Fibroblast of peridontal ligament (primary cell): ENCODE results near the gene KCNJ2.

ENCODE experiments used
- DNase-seq: peaks from one replicate; pipeline ENCODE4 v3.0.0-alpha.2; 2010; ENCODE audit errors: extremely low read depth

The KCNJ2 gene

DNA sequence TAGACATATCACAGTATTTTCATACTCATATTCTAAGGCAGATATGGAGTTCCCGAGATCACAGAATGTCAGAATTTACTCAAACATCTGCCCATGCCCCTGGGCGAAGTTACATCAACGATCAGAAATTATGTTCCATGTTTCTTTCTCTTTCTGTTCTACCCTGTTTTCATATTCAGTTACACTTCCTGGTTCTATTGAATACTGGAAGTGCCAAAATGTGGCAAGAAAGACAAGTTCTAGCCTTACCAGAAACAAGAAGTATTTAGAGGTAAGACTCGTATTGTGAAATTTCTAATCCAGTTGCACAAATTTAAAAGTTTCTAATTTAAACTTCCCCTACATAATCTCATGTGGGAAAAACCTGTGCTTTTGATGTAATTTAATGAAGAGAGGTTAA is 36.1 kb downstream of the KCNJ2 start:
- no peak for DNase-seq

DNA sequence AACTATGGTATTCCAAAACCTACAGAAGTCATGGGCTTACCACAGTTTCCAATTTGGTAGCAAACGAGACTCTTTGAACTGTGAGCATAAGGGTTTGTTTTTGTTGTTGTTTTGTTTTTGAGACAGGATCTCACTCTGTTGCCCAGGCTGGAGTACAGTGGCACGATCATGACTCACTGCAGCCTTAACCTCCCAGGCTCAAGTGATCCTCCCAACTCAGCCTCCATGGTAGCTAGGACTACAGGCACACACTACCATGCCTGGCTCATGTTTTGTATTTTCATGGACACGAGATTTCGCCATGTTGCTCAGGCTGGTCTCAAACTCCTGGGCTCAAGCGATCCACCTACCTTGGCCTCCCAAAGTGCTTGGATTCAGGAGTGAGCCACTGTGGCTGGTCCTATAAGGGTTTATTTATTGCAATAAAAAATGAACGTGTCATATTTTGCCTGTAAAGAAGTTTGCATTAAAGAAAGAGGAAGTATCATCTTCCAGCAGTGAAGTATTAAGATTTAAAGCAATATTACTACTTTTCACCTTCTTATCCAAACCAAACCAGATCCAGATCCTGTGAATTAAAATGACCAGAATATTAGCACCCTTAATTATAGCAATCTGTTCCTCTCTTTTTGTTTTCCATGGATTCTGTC is 37.2 kb downstream of the KCNJ2 start:
- no peak for DNase-seq

DNA sequence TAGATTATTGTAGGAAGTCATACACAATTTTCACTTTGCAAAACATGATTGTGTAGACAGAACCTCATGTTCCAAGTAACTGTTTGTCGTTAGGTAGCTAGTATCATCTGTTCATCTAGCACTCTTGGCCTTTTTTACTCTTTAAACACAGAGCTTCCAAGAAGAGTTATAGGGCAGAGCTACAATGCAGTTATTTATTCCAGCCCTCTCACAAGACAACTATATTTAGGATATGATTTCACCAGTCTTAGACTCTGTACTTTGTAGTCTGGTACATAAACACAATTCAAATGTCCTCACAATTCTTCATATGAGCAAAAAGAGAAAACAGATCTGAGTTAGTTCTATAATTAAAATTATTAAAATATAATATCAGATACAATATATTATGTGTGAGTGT is 37.9 kb downstream of the KCNJ2 start:
- no peak for DNase-seq

DNA sequence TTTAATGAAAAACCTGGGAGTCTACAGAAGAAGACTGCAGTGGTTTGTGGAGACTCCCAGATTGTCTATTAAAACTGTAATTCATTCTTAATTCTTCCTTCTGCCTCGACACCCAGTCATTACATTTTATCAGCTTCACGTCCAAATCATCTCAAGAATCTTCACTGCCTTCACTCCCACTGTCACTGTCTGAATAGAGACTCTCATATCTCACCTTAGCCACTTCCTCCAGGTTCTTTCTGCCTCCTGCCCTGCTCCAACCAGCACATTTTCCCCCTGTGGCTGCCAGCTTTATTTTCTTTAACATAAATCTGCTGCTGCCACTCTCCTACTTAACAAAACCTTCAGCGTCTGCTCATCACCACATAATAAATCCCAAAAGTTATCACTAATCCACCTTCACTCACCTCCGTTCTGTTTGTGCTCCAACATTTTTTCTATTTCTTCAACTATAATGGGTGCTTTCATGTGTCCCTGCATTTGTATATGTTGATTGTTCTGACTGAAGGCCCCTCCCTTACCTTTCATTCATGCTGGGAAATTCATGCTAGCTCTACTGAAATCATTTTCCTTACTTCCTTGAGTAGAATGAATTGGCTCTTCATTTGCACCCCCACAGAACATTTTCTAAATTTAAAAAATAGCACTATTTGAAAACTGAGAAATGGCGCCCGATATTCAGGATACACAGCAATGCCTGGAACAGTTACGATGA is 38.9 kb downstream of the KCNJ2 start:
- no peak for DNase-seq

DNA sequence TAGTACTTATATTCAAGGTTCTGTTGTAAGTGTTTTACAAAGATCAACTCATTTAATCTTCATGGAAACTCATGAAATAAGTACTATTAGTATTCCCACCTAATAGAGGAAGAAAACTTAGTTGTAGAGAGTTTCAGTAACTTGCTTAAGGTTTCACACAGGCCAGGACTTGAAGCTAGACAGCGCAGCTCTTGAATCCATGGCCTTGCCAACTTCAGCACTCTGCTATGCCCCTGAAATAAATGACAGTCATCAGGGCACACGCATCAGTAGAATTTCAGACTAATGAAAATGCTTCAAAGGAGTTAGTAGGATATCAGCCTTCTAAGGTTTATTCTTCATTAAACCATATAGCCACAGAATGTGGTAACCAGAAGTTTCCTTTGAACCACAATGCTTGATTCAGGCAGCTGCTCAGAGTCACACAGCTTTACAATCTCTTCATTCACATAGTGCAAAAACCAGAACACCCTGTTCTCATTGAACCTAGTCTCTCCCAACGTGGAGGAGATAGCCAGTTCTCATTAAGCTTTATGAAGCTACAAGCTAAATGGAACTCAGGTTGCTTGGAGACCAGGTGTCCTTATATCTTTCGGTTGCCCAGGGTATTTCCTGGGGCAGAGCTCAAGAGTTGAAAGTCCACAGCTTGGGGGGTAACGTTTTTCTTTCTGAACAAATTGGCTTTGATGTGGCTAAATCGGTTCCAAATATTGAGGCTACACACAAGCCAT is 39.7 kb downstream of the KCNJ2 start:
- no peak for DNase-seq

DNA sequence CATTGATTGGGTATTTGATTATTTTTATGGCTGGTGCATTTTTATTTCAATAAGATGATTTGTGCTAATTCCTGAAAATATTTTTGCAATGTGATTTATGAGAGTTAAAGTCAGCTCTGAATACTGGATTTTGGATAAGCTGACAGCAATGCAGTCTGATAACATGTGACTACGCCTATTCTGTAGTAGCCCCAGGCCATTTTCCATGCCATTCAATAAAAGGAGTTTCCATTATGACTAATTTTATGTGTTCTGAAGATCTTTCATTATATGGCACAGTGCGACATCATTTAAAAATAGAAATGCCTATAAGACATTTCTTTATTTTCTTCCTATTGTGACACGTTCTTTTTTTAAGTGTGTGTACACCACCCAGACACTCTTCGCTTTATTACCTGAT is 46.3 kb downstream of the KCNJ2 start:
- no peak for DNase-seq

DNA sequence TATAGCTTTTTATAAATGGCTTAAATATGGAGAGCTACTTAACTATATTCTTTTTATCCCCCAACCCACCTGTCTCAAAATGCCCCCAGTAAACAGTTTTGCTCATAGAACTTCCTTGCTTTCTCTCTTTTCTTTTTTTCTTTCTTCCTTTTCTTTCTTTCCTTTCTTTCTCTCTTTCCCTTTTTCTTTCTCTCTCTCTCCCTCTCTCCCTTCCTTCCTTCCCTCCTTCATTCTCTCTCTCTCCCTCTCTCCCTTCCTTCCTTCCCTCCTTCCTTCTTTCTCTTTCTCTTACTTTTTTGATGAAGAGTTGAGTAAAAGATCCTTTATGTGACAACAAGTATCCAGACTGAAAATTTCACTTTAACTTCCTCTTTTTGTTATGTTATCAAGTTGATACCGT is 48.2 kb downstream of the KCNJ2 start:
- no peak for DNase-seq

DNA sequence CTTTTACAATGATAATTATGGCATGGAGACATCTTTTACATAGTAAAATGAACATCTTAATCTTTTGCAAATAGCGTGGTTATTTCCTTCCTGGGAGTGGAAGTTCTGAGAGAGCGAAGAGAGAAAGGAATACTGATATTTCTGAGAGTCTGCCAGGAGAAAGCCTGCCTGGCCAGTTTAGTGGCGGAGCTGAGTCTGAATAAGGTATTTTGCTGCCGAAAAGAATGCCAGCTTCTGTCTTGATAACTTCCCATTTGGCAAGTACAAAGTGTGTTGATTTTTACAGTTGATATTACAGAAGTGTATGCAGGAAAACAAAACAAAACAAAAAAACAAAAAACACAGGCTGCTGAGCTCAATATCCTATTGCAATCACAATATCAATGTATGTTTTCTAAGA is 55.9 kb downstream of the KCNJ2 start:
- no peak for DNase-seq
